IMR-90 (cell line): Measurements from ENCODE around the gene PACC1. TPM values are rescaled to one million over a fixed set of nuclear protein-coding genes. Genes with fewer than 3 reads are reported as not detected.

Source experiments
- ATAC-seq: fragments of 200-7000 bp; cut with Tn5 transposase; 2 replicates; pipeline ENCODE4 v1.9.1; 2020; ENCODE audit warnings: low read depth, mild to moderate bottlenecking, moderate library complexity
- BruUV-seq: library from RNA; stranded (reverse); fragments of 400-500 nt; replicated peaks from 2 replicates; lab custom pipeline; 2021; lab: Mats Ljungman, UMichigan
- CTCF ChIA-PET: fragments of 300-600 bp; formaldehyde crosslinking; extraction: SDS; loops from one replicate; lab custom pipeline; 2021; ENCODE audit warnings: antibody characterized with exemption; lab: Yijun Ruan, JAX
- POLR2A ChIA-PET: fragments of 300-600 bp; sonication (Branson Sonifier 250); formaldehyde crosslinking; loops from one replicate; lab custom pipeline; 2022; ENCODE audit warnings: antibody characterized with exemption; ENCODE audit not compliant: unreplicated experiment; lab: Charles Lee
- DNase-seq: peaks from one replicate; pipeline ENCODE4 v3.0.0; 2013
- H2AFZ ChIP-seq: replicated peaks from 2 replicates; pipeline ENCODE3; 2013; ENCODE audit warnings: low read length, mild to moderate bottlenecking; ENCODE audit not compliant: poor library complexity
- H2AK5ac ChIP-seq: 2 replicates; pipeline ENCODE4 v1.6.1; 2013; ENCODE audit warnings: low read depth, low read length, inconsistent platforms
- H2AK9ac ChIP-seq: replicated peaks from 2 replicates; pipeline ENCODE3; 2013; ENCODE audit warnings: mild to moderate bottlenecking, low read depth, low read length, moderate library complexity; ENCODE audit not compliant: poor library complexity
- H2BK120ac ChIP-seq: 2 replicates; pipeline ENCODE4 v1.6.1; 2013; ENCODE audit warnings: low read depth, low read length, inconsistent platforms
- H2BK15ac ChIP-seq: 3 replicates; pipeline ENCODE4 v1.6.1; 2013; ENCODE audit warnings: low read depth, low read length, inconsistent platforms
- H2BK20ac ChIP-seq: 2 replicates; pipeline ENCODE4 v1.6.1; 2013; ENCODE audit warnings: low read depth, mild to moderate bottlenecking, inconsistent platforms, low read length, moderate library complexity
- H2BK5ac ChIP-seq: 2 replicates; pipeline ENCODE4 v1.6.1; 2013; ENCODE audit warnings: mild to moderate bottlenecking, low read depth, low read length, inconsistent platforms; ENCODE audit not compliant: poor library complexity, severe bottlenecking
- H3K14ac ChIP-seq: replicated peaks from 2 replicates; pipeline ENCODE4 v1.6.1; 2013; ENCODE audit warnings: low read depth, low read length, inconsistent platforms
- H3K18ac ChIP-seq: 2 replicates; pipeline ENCODE4 v1.6.1; 2013; ENCODE audit warnings: low read depth, low read length, control low read depth
- H3K23ac ChIP-seq: 2 replicates; pipeline ENCODE4 v1.6.1; 2013; ENCODE audit warnings: low read depth, low read length, inconsistent platforms
- H3K27ac ChIP-seq: 2 replicates; pipeline ENCODE4 v1.5.1; 2013; ENCODE audit warnings: mild to moderate bottlenecking, control low read depth, low read length; ENCODE audit not compliant: insufficient read depth
- H3K27me3 ChIP-seq: 2 replicates; pipeline ENCODE4 v1.6.1; 2013; ENCODE audit warnings: low read length; ENCODE audit not compliant: control insufficient read depth, insufficient read depth
- H3K36me3 ChIP-seq: 2 replicates; pipeline ENCODE4 v1.6.1; 2013; ENCODE audit warnings: low read length, mixed read lengths; ENCODE audit not compliant: control insufficient read depth, insufficient read depth
- H3K4ac ChIP-seq: 2 replicates; pipeline ENCODE4 v1.6.1; 2013; ENCODE audit warnings: low read depth, low read length, inconsistent platforms
- H3K4me1 ChIP-seq: 2 replicates; pipeline ENCODE4 v1.6.1; 2013; ENCODE audit warnings: low read length, mixed read lengths; ENCODE audit not compliant: control insufficient read depth, insufficient read depth
- H3K4me2 ChIP-seq: 2 replicates; pipeline ENCODE4 v1.6.1; 2013; ENCODE audit warnings: low read depth, mild to moderate bottlenecking, control low read depth, low read length, moderate library complexity
- H3K4me3 ChIP-seq: 2 replicates; pipeline ENCODE4 v1.5.1; 2013; ENCODE audit warnings: low read depth, mild to moderate bottlenecking, control low read depth, low read length, moderate library complexity; ENCODE audit not compliant: insufficient read depth
- H3K56ac ChIP-seq: 2 replicates; pipeline ENCODE4 v1.6.1; 2013; ENCODE audit warnings: low read length, inconsistent platforms; ENCODE audit not compliant: insufficient read depth; ENCODE audit errors: extremely low read depth
- H3K79me1 ChIP-seq, 2 experiments: 2 replicates each; pipeline ENCODE4 v1.6.1; 2013; ENCODE audit warnings: low read length in 2 of 2, inconsistent platforms in 1 of 2, low read depth in 1 of 2
- H3K9ac ChIP-seq: 2 replicates; pipeline ENCODE4 v1.6.1; 2013; ENCODE audit warnings: low read depth, low read length, control low read depth
- H3K9me1 ChIP-seq: 2 replicates; pipeline ENCODE4 v1.6.1; 2013; ENCODE audit warnings: low read length, inconsistent platforms; ENCODE audit not compliant: insufficient read depth
- H3K9me3 ChIP-seq: 2 replicates; pipeline ENCODE4 v1.6.1; 2013; ENCODE audit warnings: low read length; ENCODE audit not compliant: control insufficient read depth, insufficient read depth
- H4K20me1 ChIP-seq: 2 replicates; pipeline ENCODE4 v1.6.1; 2013; ENCODE audit warnings: low read length, inconsistent platforms; ENCODE audit not compliant: insufficient read depth
- H4K5ac ChIP-seq: 2 replicates; pipeline ENCODE4 v1.6.1; 2013; ENCODE audit warnings: mild to moderate bottlenecking, low read depth, low read length, control low read depth
- H4K8ac ChIP-seq, 2 experiments: 2 replicates each; pipeline ENCODE4 v1.6.1; 2013; ENCODE audit warnings: low read depth in 2 of 2, low read length in 2 of 2, control low read depth in 1 of 2, inconsistent platforms in 1 of 2
- H4K91ac ChIP-seq: 2 replicates; pipeline ENCODE4 v1.6.1; 2013; ENCODE audit warnings: low read depth, low read length, inconsistent platforms; ENCODE audit not compliant: insufficient read depth
- BHLHE40 ChIP-seq: fragments of 150-350 bp; IDR thresholded peaks from 2 replicates; pipeline ENCODE4 v1.6.1; 2016; ENCODE audit warnings: mild to moderate bottlenecking, low read depth, low read length
- CEBPB ChIP-seq: IDR thresholded peaks from 2 replicates; pipeline ENCODE4 v1.6.1; 2012; ENCODE audit warnings: low read depth, low read length, improper control_type of control experiment
- CHD1 ChIP-seq: IDR thresholded peaks from 2 replicates; pipeline ENCODE4 v1.6.1; 2012; ENCODE audit warnings: low read depth, low read length, improper control_type of control experiment
- CTCF ChIP-seq: conservative IDR thresholded peaks from 2 replicates; pipeline ENCODE4 v1.5.1; 2012; ENCODE audit warnings: mild to moderate bottlenecking, low read depth, low read length, improper control_type of control experiment
- FOS ChIP-seq: fragments of 150-350 bp; IDR thresholded peaks from 2 replicates; pipeline ENCODE4 v1.6.1; 2016; ENCODE audit warnings: low read depth, low read length
- MAFK ChIP-seq: IDR thresholded peaks from 2 replicates; pipeline ENCODE4 v1.6.1; 2012; ENCODE audit warnings: low read depth, low read length, improper control_type of control experiment
- MAZ ChIP-seq: IDR thresholded peaks from 2 replicates; pipeline ENCODE4 v1.6.1; 2012; ENCODE audit warnings: low read depth, mild to moderate bottlenecking, low read length, improper control_type of control experiment, moderate library complexity, borderline replicate concordance
- NFE2L2 ChIP-seq: fragments of 150-350 bp; IDR thresholded peaks from 2 replicates; pipeline ENCODE4 v1.6.1; 2016; ENCODE audit warnings: low read depth, mild to moderate bottlenecking, low read length
- POLR2A ChIP-seq: IDR thresholded peaks from 2 replicates; pipeline ENCODE4 v1.6.1; 2012; ENCODE audit warnings: mild to moderate bottlenecking, low read depth, low read length
- RAD21 ChIP-seq: IDR thresholded peaks from 2 replicates; pipeline ENCODE4 v1.6.1; 2012; ENCODE audit warnings: low read length, improper control_type of control experiment
- RCOR1 ChIP-seq: IDR thresholded peaks from 2 replicates; pipeline ENCODE4 v1.6.1; 2012; ENCODE audit warnings: mild to moderate bottlenecking, low read length, improper control_type of control experiment; ENCODE audit not compliant: insufficient replicate concordance
- WGBS, 2 experiments: methylation state at CpG; one replicate each; pipeline versions ENCODE4 v1.1.5 to v1.1.7; 2013; ENCODE audit warnings: missing lambda C conversion rate in 2 of 2; ENCODE audit not compliant: insufficient read length in 1 of 2; ENCODE audit errors: extremely low coverage in 2 of 2; 5-methylcytosine and 5-hydroxymethylcytosine counted together
- dilution Hi-C: fragments of 300-500 bp; cut with HindIII; formaldehyde crosslinking; loops from one replicate; pipeline ENCODE4 v1.14.3; 2018; ENCODE audit warnings: low sequenced_read_pairs; ENCODE audit not compliant: unreplicated experiment
- in situ Hi-C: fragments of 300-500 bp; cut with MboI; formaldehyde crosslinking; loops from 3 replicates; pipeline ENCODE4 v1.14.3; 2019; ENCODE audit warnings: low sequenced_read_pairs, inconsistent platforms, mixed read lengths
- intact Hi-C: fragments of 100-400 bp; cut with micrococcal nuclease; formaldehyde crosslinking; loops from 2 replicates; pipeline ENCODE4 v1.10.0; 2022
- polyA plus RNA-seq, 3 experiments: library from polyadenylated mRNA; depleted of rRNA; stranded (reverse); fragments of >200 nt; gene quantifications; 2 replicates each; pipeline ENCODE4 v1.2.3, GENCODE V29; 2012; ENCODE audit warnings: low replicate concordance in 1 of 3
- total RNA-seq: library from RNA; depleted of rRNA; stranded (reverse); fragments of >200 nt; gene quantifications from 2 replicates; pipeline ENCODE4 v1.2.3, GENCODE V29; 2012
- TF ChIP-seq, protein P1 (sequence below): fragments of 150-350 bp; IDR thresholded peaks from 2 replicates; pipeline ENCODE4 v1.6.1; 2016; ENCODE audit warnings: low read depth, mild to moderate bottlenecking, low read length, moderate library complexity, borderline replicate concordance
- TF ChIP-seq, protein P2 (sequence below): fragments of 150-350 bp; IDR thresholded peaks from 2 replicates; pipeline ENCODE4 v1.6.1; 2017; ENCODE audit warnings: mild to moderate bottlenecking, antibody characterized with exemption, low read length, low read depth

PACC1 gene
- total and polyA plus RNA-seq, 2 of the 4 experiments (the other 2 are of a cell fraction): 8.6 to 13.4 TPM

- POLR2A ChIA-PET: no interaction called here
- Histone ChIP-seq H3K9me3 (no peaks in the 10 kb centered on the region), H2AK9ac (peak within 1 kb of the TSS; percentile 80), H2BK5ac (peak within 1 kb of the TSS; percentile 43), H3K9me1 (0 out of 2 replicates have a peak, but pooled peaks cover 3% of the 10 kb centered on the region), H3K9ac (peak within 1 kb of the TSS; percentile 93), H3K4me2 (peak within 1 kb of the TSS; percentile 91), H3K56ac (peak within 1 kb of the TSS; percentile 89), H3K27ac (peak within 1 kb of the TSS; percentile 48), H3K18ac (peak within 1 kb of the TSS; percentile 76; the same call in 1 of the 2 replicates), H4K20me1 (peaks cover 12% of the 10 kb centered on the region; the same call in 1 of the 2 replicates), H3K79me1 (peaks cover 13 to 31% of the 10 kb centered on the region in 2 experiments), H3K23ac (peak within 1 kb of the TSS; percentile 88), H4K8ac (peak within 1 kb of the TSS; percentile 75 to 97; a peak in 3 of 4 replicates), H2BK120ac (peak within 1 kb of the TSS; percentile 74), H3K4ac (peak within 1 kb of the TSS; percentile 71; the same call in 1 of the 2 replicates), H3K36me3 (no peaks in the 10 kb centered on the region), H4K5ac (peak within 1 kb of the TSS; percentile 85; the same call in 1 of the 2 replicates), H3K4me1 (peaks cover 13% of the 10 kb centered on the region; the same call in 1 of the 2 replicates), H2AFZ (peak within 1 kb of the TSS; percentile 92), H2BK15ac (peak within 1 kb of the TSS; percentile 74; the same call in 1 of the 3 replicates), H3K4me3 (peak within 1 kb of the TSS; percentile 67), H2AK5ac (peak within 1 kb of the TSS; percentile 84), H3K27me3 (no peaks in the 10 kb centered on the region), H2BK20ac (peak within 1 kb of the TSS; percentile 76), H3K14ac (peak within 1 kb of the TSS; percentile 83), H4K91ac (peak within 1 kb of the TSS; percentile 73)
- CTCF ChIA-PET: interaction anchor here (0.7 to 1.3 kb wide), 3 partner anchors 9 to 23 kb away, joined by 3 to 7 read pairs (median 3); no protein-coding TSS in a partner anchor
- no TSS peak for BruUV-seq
- peak; percentile 99 for ATAC-seq
- 0% methylated on average over 41 of the region's 86 CpGs; no CpG with 5 or more reads in 1 of the 2 experiments for WGBS, 2 experiments
- in situ Hi-C loops: no loop called here
- intact Hi-C loops: no loop called here
- dilution Hi-C loops: no loop called here
- peak; percentile 72 for DNase-seq
- no peak for TF ChIP-seq RCOR1
- TF ChIP-seq POLR2A: peak; percentile 47; the same call in 1 of the 2 replicates
- no peak for TF ChIP-seq BHLHE40
- no peak for TF ChIP-seq CEBPB
- TF ChIP-seq, protein P1, sequence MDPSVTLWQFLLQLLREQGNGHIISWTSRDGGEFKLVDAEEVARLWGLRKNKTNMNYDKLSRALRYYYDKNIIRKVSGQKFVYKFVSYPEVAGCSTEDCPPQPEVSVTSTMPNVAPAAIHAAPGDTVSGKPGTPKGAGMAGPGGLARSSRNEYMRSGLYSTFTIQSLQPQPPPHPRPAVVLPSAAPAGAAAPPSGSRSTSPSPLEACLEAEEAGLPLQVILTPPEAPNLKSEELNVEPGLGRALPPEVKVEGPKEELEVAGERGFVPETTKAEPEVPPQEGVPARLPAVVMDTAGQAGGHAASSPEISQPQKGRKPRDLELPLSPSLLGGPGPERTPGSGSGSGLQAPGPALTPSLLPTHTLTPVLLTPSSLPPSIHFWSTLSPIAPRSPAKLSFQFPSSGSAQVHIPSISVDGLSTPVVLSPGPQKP: no peak
- no peak for TF ChIP-seq RAD21
- no peak for TF ChIP-seq NFE2L2
- TF ChIP-seq, protein P2, sequence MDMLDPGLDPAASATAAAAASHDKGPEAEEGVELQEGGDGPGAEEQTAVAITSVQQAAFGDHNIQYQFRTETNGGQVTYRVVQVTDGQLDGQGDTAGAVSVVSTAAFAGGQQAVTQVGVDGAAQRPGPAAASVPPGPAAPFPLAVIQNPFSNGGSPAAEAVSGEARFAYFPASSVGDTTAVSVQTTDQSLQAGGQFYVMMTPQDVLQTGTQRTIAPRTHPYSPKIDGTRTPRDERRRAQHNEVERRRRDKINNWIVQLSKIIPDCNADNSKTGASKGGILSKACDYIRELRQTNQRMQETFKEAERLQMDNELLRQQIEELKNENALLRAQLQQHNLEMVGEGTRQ: no peak
- TF ChIP-seq CHD1: no peak
- no peak for TF ChIP-seq CTCF
- peak; percentile 82 for TF ChIP-seq MAZ
- TF ChIP-seq FOS: no peak
- TF ChIP-seq MAFK: no peak
Measured at GRCh38 chr1:212432661-212433576, 18.2 kb upstream of the PACC1 start, which contains the start of gene NENF. NENF (plus strand) TSS chr1:212432920; CDS start chr1:212432944, 24 bp downstream.
